HG03025 (cell line): ENCODE results near the gene CTNNA1.
"Not testable (repeated sequence)": the region's sequence is repeated elsewhere in the genome, so short reads cannot be mapped to it uniquely, and the experiment has no call there.

ENCODE experiments used
- ATAC-seq: cut with Tn5 transposase; IDR thresholded peaks from one replicate; pipeline ENCODE4 v1.9.1; 2021; ENCODE audit warnings: mild to moderate bottlenecking, moderate library complexity; ENCODE audit not compliant: unreplicated experiment, low FRiP score

The CTNNA1 gene

GRCh38 chr5:138752951-138753793, at the start of gene CTNNA1:
TSS of gene CTNNA1 (plus strand) at chr5:138753425. CDS start at chr5:138781925, 28,500 bp downstream.
- peak; percentile 39 for ATAC-seq

GRCh38 chr5:138703777-138704176, 49.4 kb upstream of the CTNNA1 start:
- not testable (repeated sequence) for ATAC-seq

- ATAC-seq = no peak
These were observed 48.2 kb upstream of the CTNNA1 start for GRCh38 chr5:138705007-138705406.

- no peak for ATAC-seq
These were observed 47.7 kb upstream of the CTNNA1 start for GRCh38 chr5:138705567-138705966.

- no peak for ATAC-seq
These were observed 46.4 kb upstream of the CTNNA1 start for GRCh38 chr5:138706655-138707480.

- no peak for ATAC-seq
These were observed 44.4 kb upstream of the CTNNA1 start for GRCh38 chr5:138708791-138709190.

GRCh38 chr5:138709202-138709601, 44.0 kb upstream of the CTNNA1 start:
- no peak for ATAC-seq

- ATAC-seq = no peak
These were observed 42.1 kb upstream of the CTNNA1 start for GRCh38 chr5:138711087-138711486.

GRCh38 chr5:138711811-138712210, 41.4 kb upstream of the CTNNA1 start:
- ATAC-seq = no peak

GRCh38 chr5:138712324-138712723, 40.9 kb upstream of the CTNNA1 start:
- no peak for ATAC-seq

- ATAC-seq = no peak
These were observed 40.4 kb upstream of the CTNNA1 start for GRCh38 chr5:138712791-138713190.

GRCh38 chr5:138713247-138713646, 40.0 kb upstream of the CTNNA1 start:
- no peak for ATAC-seq

- ATAC-seq = no peak
These were observed 38.5 kb upstream of the CTNNA1 start for GRCh38 chr5:138714694-138715093.

GRCh38 chr5:138715931-138716432, 37.2 kb upstream of the CTNNA1 start:
- ATAC-seq = not testable (repeated sequence)

GRCh38 chr5:138716456-138716924, 36.7 kb upstream of the CTNNA1 start:
- no peak for ATAC-seq

GRCh38 chr5:138717399-138717798, 35.8 kb upstream of the CTNNA1 start:
- ATAC-seq = no peak

- no peak for ATAC-seq
These were observed 33.4 kb upstream of the CTNNA1 start for GRCh38 chr5:138719811-138720210.

GRCh38 chr5:138720840-138721239, 32.4 kb upstream of the CTNNA1 start:
- no peak for ATAC-seq

GRCh38 chr5:138721979-138722378, 31.2 kb upstream of the CTNNA1 start:
- no peak for ATAC-seq

GRCh38 chr5:138722544-138723177, 30.6 kb upstream of the CTNNA1 start:
- no peak for ATAC-seq
